GM12865 (cell line): ENCODE data around the gene ELMOD2.

Experiments used
- DNase-seq: peaks from one replicate; pipeline ENCODE4 v3.0.0; 2010; ENCODE audit warnings: low read depth
- H3K4me3 ChIP-seq: 2 replicates; pipeline ENCODE4 v1.5.1; 2011; ENCODE audit warnings: mild to moderate bottlenecking, low read depth, low read length, control low read depth
- TF ChIP-seq, protein P1 (sequence below): IDR thresholded peaks from 2 replicates; pipeline ENCODE4 v1.5.1; 2011; ENCODE audit warnings: low read length, control low read depth, low read depth, inconsistent platforms; ENCODE audit not compliant: insufficient read depth; ENCODE audit errors: missing control alignments

ELMOD2 gene

DNA sequence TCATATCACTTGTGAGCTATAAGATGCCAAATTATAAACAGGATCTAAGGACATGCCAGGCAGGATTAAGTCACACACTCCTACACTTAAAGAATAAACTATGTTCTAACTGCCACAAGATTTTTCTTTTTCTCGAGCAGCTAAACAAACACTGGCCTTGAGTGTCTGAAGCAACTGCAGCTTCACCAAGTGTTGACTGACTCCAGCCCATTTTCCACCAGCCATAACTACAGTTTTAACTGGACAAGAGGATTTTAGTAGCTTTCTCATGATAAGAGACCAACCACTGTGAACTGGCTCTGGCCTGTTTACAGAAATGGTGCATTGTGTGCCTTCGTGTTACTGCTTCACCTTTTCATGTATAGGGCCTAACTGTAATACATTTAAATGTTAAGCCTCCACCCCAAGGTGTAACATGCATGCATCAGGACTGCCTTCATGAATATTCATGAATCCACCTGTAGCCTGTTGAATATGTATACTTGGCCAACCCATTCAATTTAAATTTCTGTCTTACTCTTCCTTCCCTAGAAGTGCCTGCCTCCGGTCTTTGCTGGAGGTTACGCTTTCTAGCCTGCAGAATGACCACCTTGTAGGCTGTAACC is 34.0 kb downstream of the ELMOD2 start:
- no peak for DNase-seq
- no peak overlapping the region for H3K4me3 ChIP-seq
- TF ChIP-seq, protein P1, sequence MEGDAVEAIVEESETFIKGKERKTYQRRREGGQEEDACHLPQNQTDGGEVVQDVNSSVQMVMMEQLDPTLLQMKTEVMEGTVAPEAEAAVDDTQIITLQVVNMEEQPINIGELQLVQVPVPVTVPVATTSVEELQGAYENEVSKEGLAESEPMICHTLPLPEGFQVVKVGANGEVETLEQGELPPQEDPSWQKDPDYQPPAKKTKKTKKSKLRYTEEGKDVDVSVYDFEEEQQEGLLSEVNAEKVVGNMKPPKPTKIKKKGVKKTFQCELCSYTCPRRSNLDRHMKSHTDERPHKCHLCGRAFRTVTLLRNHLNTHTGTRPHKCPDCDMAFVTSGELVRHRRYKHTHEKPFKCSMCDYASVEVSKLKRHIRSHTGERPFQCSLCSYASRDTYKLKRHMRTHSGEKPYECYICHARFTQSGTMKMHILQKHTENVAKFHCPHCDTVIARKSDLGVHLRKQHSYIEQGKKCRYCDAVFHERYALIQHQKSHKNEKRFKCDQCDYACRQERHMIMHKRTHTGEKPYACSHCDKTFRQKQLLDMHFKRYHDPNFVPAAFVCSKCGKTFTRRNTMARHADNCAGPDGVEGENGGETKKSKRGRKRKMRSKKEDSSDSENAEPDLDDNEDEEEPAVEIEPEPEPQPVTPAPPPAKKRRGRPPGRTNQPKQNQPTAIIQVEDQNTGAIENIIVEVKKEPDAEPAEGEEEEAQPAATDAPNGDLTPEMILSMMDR = no peak

DNA sequence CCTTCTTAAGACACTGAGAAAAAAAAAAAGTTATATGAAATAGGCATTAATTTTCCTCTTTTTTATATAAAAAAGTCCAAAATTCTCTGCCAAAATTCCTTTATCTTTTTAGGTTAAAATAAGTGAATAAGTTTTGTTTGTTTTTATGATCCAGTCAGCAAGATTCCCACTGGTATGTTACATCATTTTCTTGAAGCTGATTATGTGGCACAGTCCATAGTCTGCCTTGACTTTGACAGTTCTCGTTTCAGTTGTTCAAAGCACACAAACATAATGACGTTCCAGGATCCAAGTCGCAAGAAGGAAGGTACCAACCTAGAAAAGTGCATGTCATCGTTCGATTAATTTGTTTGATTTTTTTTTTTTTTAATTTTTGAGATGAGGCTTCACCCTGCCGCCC is 35.7 kb downstream of the ELMOD2 start:
- TF ChIP-seq, protein P1 = no peak
- H3K4me3 ChIP-seq = no peak overlapping the region
- DNase-seq = no peak

DNA sequence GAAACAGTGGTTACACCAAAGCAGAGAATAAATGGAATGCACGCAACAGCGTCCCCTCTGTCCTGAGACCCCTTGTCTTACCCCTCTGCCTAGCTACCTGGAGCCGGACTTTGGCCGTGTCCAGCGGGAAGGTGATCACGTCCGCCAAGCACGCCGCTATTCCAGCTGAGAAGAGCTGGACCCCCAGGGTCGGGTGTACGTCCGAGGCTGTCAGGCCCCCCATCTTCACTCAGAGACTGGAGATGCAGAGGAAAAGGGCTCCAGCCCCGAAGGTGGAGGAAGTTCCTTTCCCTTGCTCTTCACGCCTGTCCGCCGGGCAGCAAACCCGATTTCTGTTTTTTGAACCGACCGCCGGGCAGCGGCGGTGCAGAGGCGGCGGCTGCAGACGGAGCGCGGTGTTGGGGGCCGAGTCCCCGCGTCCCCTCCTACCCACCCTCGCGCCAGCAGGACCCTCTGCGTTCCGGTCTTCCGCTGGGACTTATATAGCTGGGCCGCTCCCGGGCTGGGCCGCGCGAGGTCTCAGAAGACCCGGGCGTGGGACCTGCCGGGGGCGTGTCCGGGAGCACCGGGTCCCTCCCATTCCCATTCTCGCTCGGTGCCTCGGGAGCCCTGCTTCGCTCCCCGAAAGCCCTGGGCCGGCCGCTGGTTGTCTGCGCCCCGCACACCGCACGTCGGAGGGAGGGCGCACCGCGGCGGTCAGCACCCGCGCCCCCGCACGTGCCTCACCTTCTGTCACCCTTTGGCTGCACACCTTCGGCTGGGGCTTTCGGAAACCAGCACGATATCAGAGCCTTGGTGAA is 44.7 kb downstream of the ELMOD2 start, which contains the start of gene UCP1:
UCP1 (minus strand) TSS at position 455 of the 800 bp plus-strand sequence; CDS start at position 223, 232 bp downstream.
- H3K4me3 ChIP-seq = no peak within 1 kb of the TSS
- TF ChIP-seq, protein P1 = no peak
- no peak for DNase-seq

DNA sequence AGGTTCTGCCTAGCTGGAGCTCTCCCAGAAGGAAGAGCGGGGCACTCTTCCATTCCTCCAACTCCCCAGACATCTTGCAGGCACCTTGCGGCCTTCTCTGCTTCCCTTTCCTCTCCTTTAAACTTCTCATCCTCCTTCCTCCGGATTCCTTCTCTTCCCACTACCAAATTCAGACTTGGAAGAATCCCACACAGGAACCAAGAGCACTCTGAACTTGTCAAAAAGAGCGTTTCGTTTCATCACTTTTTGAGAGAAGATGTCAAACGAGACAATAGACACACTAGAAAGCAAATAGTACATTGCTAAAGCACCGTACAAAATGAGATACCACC is 45.3 kb downstream of the ELMOD2 start:
- no peak overlapping the region for H3K4me3 ChIP-seq
- TF ChIP-seq, protein P1 = no peak
- no peak for DNase-seq

DNA sequence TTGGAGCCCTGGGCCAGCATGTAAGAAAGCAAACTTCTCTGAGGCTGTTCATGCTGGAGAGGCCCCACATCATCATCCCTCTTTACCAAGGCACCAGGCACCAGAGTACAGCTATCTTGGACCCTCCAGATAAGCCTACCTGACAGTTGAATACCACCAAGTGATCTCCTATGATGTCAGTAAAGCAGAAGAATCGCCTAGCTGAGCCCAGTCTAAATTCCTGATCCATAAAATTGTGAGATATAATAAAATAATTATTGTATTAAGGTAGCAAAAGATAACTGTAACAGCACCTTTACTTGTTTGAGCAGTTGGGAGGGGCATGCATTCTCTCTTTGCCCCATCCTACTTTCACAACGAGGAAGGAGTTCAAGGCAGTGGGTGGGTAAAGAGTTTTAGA is 47.7 kb downstream of the ELMOD2 start:
- TF ChIP-seq, protein P1 = no peak
- DNase-seq = no peak

DNA sequence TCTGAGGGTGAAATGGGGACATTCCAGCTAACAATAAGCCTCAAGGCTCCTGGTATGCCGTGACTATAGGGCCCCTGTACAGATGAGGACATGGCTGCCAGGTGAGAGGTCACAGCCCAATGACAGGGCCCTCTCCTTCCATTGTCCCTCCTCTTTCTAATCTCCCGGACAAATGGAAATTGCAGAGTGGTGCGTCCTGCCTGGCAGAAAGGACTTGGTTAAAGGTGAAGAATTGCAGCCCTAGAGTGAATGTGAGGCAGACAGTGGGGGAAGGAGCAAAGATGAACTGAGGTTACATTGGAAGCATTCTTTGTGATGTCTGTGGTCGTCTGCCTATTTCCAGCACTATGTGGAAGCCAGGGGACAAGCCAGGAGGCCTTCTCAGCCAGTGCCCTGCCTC is 51.5 kb downstream of the ELMOD2 start:
- no peak for DNase-seq
- no peak overlapping the region for H3K4me3 ChIP-seq
- TF ChIP-seq, protein P1 = no peak

More for the DNA sequence above, 47.7 kb downstream of the ELMOD2 start:
- no peak overlapping the region for H3K4me3 ChIP-seq
